Esophagus muscularis mucosa (tissue), 3 donors: ENCODE measurements around the gene C17orf78.
A peak's percentile ranks its signal among the peaks of the same experiment; 100 is the strongest.

Source experiments
- CTCF ChIP-seq, 3 experiments: fragments of 200-600 bp in 2 of 3; fragments of 450-650 bp in 1 of 3; sonication (generic) in 2 of 3; IDR thresholded peaks; one replicate each; pipeline ENCODE4 v1.5.1; 2017 to 2019; ENCODE audit warnings: antibody characterized with exemption in 3 of 3, mild to moderate bottlenecking in 2 of 3, moderate library complexity in 1 of 3
- POLR2AphosphoS5 ChIP-seq, 2 donors: sonication (generic); formaldehyde crosslinking; IDR thresholded peaks; one replicate each; pipeline ENCODE4 v1.6.1; 2017; ENCODE audit warnings: antibody characterized with exemption in 2 of 2

GRCh38 chr17:37392024-37392590 lies 16.3 kb downstream of the C17orf78 start:
- peak in 1 of 2 donors; percentile 14 for TF ChIP-seq POLR2AphosphoS5 (IDR thresholded peaks at IDR 0.05)
- TF ChIP-seq CTCF (IDR thresholded peaks at IDR 0.05): no peak
